K562 (cell line): ENCODE results near the gene LRRN3. TPM values are rescaled to one million over a fixed set of nuclear protein-coding genes. Genes with fewer than 3 reads are reported as not detected.
A peak's percentile ranks its signal among the peaks of the same experiment; 100 is the strongest.

Source experiments
- ARID1B ChIP-seq: fragments of 450-650 bp; IDR thresholded peaks from 2 replicates; pipeline ENCODE4 v1.6.1; 2016; ENCODE audit warnings: antibody characterized with exemption, mild to moderate bottlenecking, inconsistent platforms
- CSDE1 ChIP-seq, 2 experiments: fragments of 450-650 bp; IDR thresholded peaks; 2 replicates each; pipeline ENCODE4 v1.6.1; 2016; ENCODE audit warnings: mild to moderate bottlenecking in 1 of 2
- GTF3C2 ChIP-seq: IDR thresholded peaks from 3 replicates; pipeline ENCODE4 v1.6.1; 2011; ENCODE audit warnings: borderline replicate concordance, mild to moderate bottlenecking, moderate library complexity; ENCODE audit not compliant: insufficient read length; ENCODE audit errors: extremely low read depth
- HNRNPL ChIP-seq: fragments of 200-400 bp; formaldehyde crosslinking; IDR thresholded peaks from 2 replicates; pipeline ENCODE4 v1.6.1; 2017; ENCODE audit warnings: low read depth, mild to moderate bottlenecking, low read length
- ILF3 ChIP-seq: fragments of 450-650 bp; IDR thresholded peaks from 2 replicates; pipeline ENCODE4 v1.6.1; 2018; ENCODE audit warnings: antibody characterized with exemption, mild to moderate bottlenecking, moderate library complexity, borderline replicate concordance
- JUN ChIP-seq, 2 experiments: sonication (generic) in 1 of 2; formaldehyde crosslinking in 1 of 2; IDR thresholded peaks; 2 replicates each; pipeline versions ENCODE4 v1.6.1 to v1.8.0; 2012 to 2022; ENCODE audit warnings: borderline replicate concordance in 2 of 2, mild to moderate bottlenecking in 2 of 2, improper control_type of control experiment in 1 of 2, low read depth in 1 of 2, low read length in 1 of 2, missing genetic modification reagents in 1 of 2
- KAT7 ChIP-seq: sonication (generic); formaldehyde crosslinking; IDR thresholded peaks from 2 replicates; pipeline ENCODE4 v1.8.0; 2022; ENCODE audit warnings: missing genetic modification reagents, mild to moderate bottlenecking, borderline replicate concordance
- LEF1 ChIP-seq: fragments of 450-650 bp; IDR thresholded peaks from 2 replicates; pipeline ENCODE4 v1.6.1; 2016; ENCODE audit warnings: mild to moderate bottlenecking
- NCOA2 ChIP-seq, 2 experiments: fragments of 450-650 bp; IDR thresholded peaks; 2 replicates each; pipeline ENCODE4 v1.6.1; 2018; ENCODE audit warnings: mild to moderate bottlenecking in 2 of 2, moderate library complexity in 1 of 2; ENCODE audit not compliant: partially characterized antibody in 2 of 2
- NFIC ChIP-seq: fragments of 450-650 bp; IDR thresholded peaks from 2 replicates; pipeline ENCODE4 v1.6.1; 2017; ENCODE audit warnings: mild to moderate bottlenecking, inconsistent platforms
- PKNOX1 ChIP-seq: fragments of 450-650 bp; IDR thresholded peaks from 2 replicates; pipeline ENCODE4 v1.6.1; 2016
- RFX7 ChIP-seq: fragments of 250-450 bp; sonication (Bioruptor Pico); IDR thresholded peaks from 2 replicates; pipeline ENCODE4 v1.5.1; 2021; ENCODE audit warnings: mild to moderate bottlenecking
- SMARCC2 ChIP-seq: fragments of 450-650 bp; IDR thresholded peaks from 2 replicates; pipeline ENCODE4 v1.6.1; 2017; ENCODE audit warnings: antibody characterized with exemption, moderate library complexity, mild to moderate bottlenecking, low read depth
- TCFL5 ChIP-seq: fragments of 250-450 bp; sonication (Bioruptor Pico); conservative IDR thresholded peaks from 2 replicates; pipeline ENCODE4 v1.6.1; 2021; ENCODE audit warnings: mild to moderate bottlenecking, moderate library complexity, matching md5 sums
- TRIM24 ChIP-seq, 2 experiments: fragments of 450-650 bp; IDR thresholded peaks; 2 replicates each; pipeline ENCODE4 v1.6.1; 2016
- ZNF274 ChIP-seq: IDR thresholded peaks from 2 replicates; pipeline ENCODE4 v1.6.1; 2011; ENCODE audit warnings: low read depth, mild to moderate bottlenecking, low read length, moderate library complexity, borderline replicate concordance
- ZNF695 ChIP-seq: fragments of 450-650 bp; formaldehyde crosslinking; IDR thresholded peaks from 2 replicates; pipeline ENCODE4 v1.4.0; 2020; ENCODE audit warnings: mild to moderate bottlenecking, moderate library complexity
- ZNF699 ChIP-seq: fragments of 250-450 bp; sonication (Bioruptor Pico); IDR thresholded peaks from 2 replicates; pipeline ENCODE4 v1.8.0; 2021; ENCODE audit warnings: mild to moderate bottlenecking, moderate library complexity; ENCODE audit not compliant: insufficient replicate concordance
- polyA plus RNA-seq, 8 experiments: library from polyadenylated mRNA; depleted of rRNA in 4 of 8; stranded (reverse) in 5 of 8; unstranded in 3 of 8; fragments of >200 nt; fragmentation: Nextera tagmentation in 2 of 8; fragmentation: Illumina TruSeq in 1 of 8; extraction: Ambion mirVana in 2 of 8; extraction: Trizol in 1 of 8; gene quantifications; 2 replicates each; pipeline versions ENCODE4 v1.2.1 to v1.2.3, GENCODE V29; 2011 to 2014; ENCODE audit warnings: inconsistent platforms in 1 of 8, missing spikeins in 1 of 8
- total RNA-seq, 7 experiments: library from RNA; depleted of rRNA in 6 of 7; stranded (reverse); fragments of >200 nt in 6 of 7; fragmentation: Illumina TruSeq in 2 of 7; extraction: Trizol in 2 of 7; gene quantifications; 2 replicates each; pipeline versions ENCODE4 v1.2.1 to v1.2.3, GENCODE V29; 2011 to 2021; ENCODE audit warnings: low replicate concordance in 1 of 7
- TF ChIP-seq, protein P1 (sequence below): fragments of 450-650 bp; IDR thresholded peaks from 2 replicates; pipeline ENCODE4 v1.6.1; 2018; ENCODE audit not compliant: partially characterized antibody

Gene LRRN3
- total and polyA plus RNA-seq, 9 of the 15 experiments (the other 6 are each of a cell fraction or from before 2014, with no cell fraction given), result 0.05 to 1.00 (median 0.20) TPM; not detected in 1

DNA sequence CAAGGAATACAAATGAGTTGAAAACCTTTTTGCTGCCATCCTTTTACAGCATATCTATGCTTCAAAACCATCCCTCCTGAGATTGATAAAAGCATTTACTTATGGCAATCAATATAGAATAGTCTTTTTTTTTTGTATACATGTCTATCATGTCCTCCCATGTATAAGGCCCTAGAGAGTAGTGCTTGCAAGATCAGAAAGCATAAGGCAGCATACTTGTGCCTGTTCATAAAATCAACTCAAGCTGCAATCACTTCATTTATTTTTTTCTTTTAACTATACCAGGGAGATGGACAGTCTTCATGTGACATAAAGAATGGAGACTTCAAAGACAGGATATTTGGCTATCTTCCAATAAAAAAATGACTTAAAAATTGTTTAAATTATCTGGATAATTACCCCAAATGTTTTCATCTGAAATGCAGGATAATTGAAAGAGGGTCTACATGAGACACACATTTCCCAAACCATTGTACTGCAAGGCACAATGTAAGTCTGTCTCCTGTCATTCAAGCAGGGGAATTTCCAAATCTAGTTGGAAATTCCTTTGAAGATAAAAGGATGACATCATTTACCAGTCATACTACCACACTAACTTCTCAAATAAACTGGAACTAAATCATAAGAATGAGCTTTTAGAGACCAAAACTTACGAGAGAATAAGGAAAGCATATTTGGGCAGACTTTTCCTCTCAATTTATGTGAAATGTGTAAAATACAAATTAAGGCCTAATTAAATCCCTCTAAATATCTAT is 22.5 kb downstream of the LRRN3 start (continued):
- peak; percentile 67; the same call in 1 of the 2 replicates for TF ChIP-seq JUN (IDR thresholded peaks at IDR 0.05; ENCODE audit: borderline replicate concordance, low read depth, low read length)
- no peak for TF ChIP-seq JUN (CRISPR knock-in tag; IDR thresholded peaks at IDR 0.05; ENCODE audit: borderline replicate concordance)
- no peak for TF ChIP-seq ZNF274
- no peak for TF ChIP-seq HNRNPL
- peak; percentile 60 for TF ChIP-seq NFIC
- TF ChIP-seq ARID1B, result 0 out of 2 replicates have a peak, but pooled peaks have one; percentile 11
- TF ChIP-seq TRIM24 (IDR thresholded peaks at IDR 0.05), result no peak
- TF ChIP-seq SMARCC2, result no peak
- no peak for TF ChIP-seq RFX7
- no peak for TF ChIP-seq ZNF699 (CRISPR knock-in tag)
- no peak for TF ChIP-seq ILF3
- peak; percentile 46; the same call in 1 of the 2 replicates for TF ChIP-seq LEF1
- TF ChIP-seq CSDE1 (IDR thresholded peaks at IDR 0.05), result no peak
- TF ChIP-seq, protein P1, sequence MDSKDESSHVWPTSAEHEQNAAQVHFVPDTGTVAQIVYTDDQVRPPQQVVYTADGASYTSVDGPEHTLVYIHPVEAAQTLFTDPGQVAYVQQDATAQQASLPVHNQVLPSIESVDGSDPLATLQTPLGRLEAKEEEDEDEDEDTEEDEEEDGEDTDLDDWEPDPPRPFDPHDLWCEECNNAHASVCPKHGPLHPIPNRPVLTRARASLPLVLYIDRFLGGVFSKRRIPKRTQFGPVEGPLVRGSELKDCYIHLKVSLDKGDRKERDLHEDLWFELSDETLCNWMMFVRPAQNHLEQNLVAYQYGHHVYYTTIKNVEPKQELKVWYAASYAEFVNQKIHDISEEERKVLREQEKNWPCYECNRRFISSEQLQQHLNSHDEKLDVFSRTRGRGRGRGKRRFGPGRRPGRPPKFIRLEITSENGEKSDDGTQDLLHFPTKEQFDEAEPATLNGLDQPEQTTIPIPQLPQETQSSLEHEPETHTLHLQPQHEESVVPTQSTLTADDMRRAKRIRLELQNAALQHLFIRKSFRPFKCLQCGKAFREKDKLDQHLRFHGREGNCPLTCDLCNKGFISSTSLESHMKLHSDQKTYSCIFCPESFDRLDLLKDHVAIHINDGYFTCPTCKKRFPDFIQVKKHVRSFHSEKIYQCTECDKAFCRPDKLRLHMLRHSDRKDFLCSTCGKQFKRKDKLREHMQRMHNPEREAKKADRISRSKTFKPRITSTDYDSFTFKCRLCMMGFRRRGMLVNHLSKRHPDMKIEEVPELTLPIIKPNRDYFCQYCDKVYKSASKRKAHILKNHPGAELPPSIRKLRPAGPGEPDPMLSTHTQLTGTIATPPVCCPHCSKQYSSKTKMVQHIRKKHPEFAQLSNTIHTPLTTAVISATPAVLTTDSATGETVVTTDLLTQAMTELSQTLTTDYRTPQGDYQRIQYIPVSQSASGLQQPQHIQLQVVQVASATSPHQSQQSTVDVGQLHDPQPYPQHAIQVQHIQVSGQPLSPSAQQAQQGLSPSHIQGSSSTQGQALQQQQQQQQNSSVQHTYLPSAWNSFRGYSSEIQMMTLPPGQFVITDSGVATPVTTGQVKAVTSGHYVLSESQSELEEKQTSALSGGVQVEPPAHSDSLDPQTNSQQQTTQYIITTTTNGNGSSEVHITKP, result no peak
- TF ChIP-seq ZNF695 (CRISPR knock-in tag), result no peak
- peak; percentile 69 for TF ChIP-seq PKNOX1
- TF ChIP-seq NCOA2 (IDR thresholded peaks at IDR 0.05; ENCODE audit: partially characterized antibody in 2 of 2), result no peak
- TF ChIP-seq GTF3C2, result no peak
- no peak for TF ChIP-seq KAT7 (CRISPR knock-in tag)
- TF ChIP-seq TCFL5, result no peak
